Regular cardiac myocyte (primary cell): ENCODE data around the gene ZDHHC12. TPM values are rescaled to one million over a fixed set of nuclear protein-coding genes. Genes with fewer than 3 reads are reported as not detected.

Source experiments
- total RNA-seq: library from RNA; depleted of rRNA; stranded (reverse); fragments of >200 nt; gene quantifications from 2 replicates; pipeline ENCODE4 v1.2.3, GENCODE V29; 2014

The ZDHHC12 gene, protein sequence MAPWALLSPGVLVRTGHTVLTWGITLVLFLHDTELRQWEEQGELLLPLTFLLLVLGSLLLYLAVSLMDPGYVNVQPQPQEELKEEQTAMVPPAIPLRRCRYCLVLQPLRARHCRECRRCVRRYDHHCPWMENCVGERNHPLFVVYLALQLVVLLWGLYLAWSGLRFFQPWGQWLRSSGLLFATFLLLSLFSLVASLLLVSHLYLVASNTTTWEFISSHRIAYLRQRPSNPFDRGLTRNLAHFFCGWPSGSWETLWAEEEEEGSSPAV
- total RNA-seq: 22.6 and 39.9 TPM in 2 replicates

DNA sequence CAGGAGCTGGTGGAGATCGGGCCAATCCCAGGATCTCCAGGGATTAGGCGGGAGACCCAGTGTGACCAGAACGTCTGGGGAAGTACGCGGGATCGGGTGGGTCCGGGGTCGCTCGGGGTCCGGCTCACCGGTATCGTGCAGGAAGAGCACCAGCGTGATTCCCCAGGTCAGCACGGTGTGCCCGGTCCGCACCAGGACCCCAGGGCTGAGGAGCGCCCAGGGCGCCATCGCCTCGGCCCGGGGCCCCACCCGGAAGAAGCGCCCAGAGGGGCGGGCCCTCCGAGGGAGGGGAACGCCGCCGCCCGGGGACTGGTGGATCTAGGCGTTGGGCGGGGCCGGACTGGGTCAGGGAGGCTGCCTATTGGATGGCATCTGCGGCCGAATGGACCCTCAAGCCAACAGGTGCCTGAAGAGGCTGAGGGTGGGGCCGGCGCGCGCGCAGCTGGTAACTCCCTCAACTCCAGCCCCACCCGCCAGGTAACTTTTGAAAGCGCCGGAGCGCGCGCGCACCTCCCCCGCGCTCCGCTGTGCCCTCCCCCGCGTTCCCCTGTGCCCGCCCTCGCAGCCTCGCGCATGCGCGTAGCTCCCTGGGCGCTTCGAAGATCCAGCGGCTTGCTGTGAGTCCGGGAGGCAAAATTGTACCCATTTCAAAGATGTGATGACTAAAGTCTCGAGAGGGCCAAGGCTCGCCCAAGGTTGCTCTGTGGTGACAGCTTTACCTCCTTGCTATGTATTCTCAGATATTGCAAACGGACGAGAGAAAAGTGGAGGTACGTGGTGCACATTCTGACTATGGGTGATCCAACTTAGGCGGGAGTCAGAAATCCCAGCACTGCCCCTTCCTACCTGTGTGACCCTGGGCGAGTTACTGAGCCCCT lies at the start of gene ZDHHC12:
ZDHHC12 (minus strand) TSS at position 262 of the 878 bp plus-strand sequence; CDS start at position 228, 34 bp downstream.

DNA sequence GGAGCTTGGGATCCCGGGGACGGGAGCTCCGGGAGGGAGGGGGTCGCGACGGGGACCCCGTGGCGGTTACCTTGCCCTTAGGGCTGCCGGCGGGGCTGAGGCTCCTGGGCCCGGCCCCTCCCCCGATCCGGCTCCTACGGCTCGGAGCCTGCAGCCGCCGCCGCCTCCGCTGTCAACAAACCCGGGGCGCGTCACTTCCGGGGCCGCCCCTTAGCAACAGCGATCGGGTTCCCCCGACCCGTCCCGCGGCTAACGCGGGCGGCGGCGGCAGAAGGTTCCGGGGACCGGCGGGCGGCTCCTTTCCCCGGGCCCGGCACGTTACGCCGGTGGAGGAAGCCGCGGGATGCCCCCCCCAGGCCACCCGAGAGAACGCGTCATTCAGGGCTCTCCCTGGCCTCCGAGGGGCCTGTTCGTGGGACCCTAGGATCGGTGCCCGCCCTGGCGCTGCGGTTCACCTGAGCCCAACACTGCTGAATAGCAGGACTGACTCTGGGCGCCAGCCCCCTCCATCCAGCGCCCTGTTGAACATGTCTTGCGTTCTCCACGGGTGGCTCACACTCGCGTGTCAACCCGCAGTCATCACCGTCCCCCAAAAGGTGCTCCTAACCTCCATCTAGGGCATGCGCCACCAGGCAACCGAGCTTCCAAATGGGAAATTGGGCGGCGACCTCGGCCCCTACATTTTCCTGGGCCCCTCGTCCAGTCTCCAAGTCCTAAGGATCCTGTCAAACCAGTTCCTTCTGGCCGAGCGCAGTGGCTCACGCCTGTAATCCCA lies 48.0 kb upstream of the ZDHHC12 start, which contains the start of gene ZER1:
ZER1 (minus strand) TSS at position 183 of the 775 bp plus-strand sequence. CDS start 16,362 bp downstream, outside the sequence.

DNA sequence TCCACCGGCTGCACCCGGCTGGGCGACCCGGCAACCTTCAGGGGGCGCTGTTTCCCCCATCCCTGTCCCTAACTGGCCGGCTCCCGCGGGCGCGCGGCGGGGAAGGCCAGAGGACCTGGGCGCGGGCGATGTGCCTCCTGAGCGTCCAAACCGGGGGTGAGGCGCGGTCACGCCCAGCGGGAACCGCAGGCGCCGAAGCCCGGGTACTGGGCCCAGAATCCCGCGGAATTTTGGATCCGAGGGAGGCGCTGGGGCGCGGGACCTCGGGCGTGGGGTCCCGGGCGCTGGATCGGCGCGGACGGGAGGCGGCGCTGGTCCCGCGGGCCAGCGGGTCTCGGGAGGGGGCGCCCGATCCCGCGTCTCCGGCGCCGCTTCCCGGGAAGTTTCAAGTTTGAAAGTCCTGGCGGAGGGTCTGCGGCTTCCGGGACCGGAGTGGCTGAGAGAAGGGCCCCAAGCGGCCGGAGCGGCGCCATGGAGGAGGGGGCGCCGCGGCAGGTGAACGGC lies 21.4 kb downstream of the ZDHHC12 start, which contains the start of gene PKN3:
PKN3 (plus strand) TSS at position 59 of the 504 bp plus-strand sequence; CDS start at position 472, 413 bp downstream.

DNA sequence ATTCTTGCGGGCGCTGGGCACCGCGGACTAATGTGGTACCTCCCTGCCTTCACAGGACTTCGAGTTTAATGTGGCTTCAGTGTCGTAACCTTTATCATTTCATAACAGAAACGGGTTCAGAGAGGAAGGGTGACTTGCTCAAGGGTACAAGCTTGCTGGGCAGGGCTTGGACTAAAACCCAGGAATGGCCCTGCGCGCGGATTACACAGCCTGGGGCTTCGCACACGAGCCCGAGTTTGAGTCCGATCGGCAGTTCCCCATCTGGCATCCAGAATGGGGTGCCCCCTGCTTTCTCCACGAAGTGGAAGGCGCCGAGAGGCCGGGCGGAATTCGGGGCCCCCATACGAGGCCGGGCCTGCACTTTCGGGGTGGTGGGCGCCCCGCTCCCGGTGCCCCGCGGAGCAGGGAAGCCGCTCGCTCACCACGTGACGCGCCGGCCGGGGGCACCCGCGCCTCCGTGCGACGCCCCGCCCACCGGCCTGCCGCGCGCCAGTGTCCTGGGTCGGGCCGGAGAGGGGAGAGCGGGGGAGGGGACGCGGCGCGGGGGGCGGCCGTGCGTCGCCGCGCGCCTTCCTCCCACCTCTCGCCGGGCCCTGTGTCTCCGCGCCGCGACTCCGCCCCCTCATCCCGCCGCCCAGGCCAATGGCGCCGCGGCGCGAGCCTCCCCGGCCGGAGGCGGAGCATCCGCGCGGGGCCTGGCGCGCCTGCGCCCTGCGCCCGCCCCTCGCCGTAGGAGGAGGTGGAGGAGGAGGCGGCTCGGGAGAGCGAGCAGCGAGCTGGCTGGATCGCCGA lies 35.2 kb downstream of the ZDHHC12 start, which contains the start of gene SET:
SET (plus strand) TSS at position 722 of the 792 bp plus-strand sequence. CDS start 361 bp downstream, outside the sequence.

Other genes with a start within 250 kb of the ZDHHC12 start
- gene GLE1, start 219.4 kb downstream of the ZDHHC12 start, total RNA-seq: 22.3 and 44.5 TPM in 2 replicates
- gene SPTAN1, start 171.5 kb downstream of the ZDHHC12 start, total RNA-seq: 225 and 309 TPM in 2 replicates
- gene DYNC2I2, start 67.3 kb downstream of the ZDHHC12 start, total RNA-seq: 27.9 and 81.9 TPM in 2 replicates
- 352 and 608 TPM in 2 replicates for gene SET, start 34.9 kb downstream of the ZDHHC12 start, total RNA-seq
- 0.28 and 1.7 TPM in 2 replicates for gene PKN3, start 21.6 kb downstream of the ZDHHC12 start, total RNA-seq
- gene ZER1, start 47.8 kb upstream of the ZDHHC12 start, total RNA-seq: 14.8 and 21.1 TPM in 2 replicates
- 9.3 and 12.5 TPM in 2 replicates for gene TBC1D13, start 63.1 kb upstream of the ZDHHC12 start, total RNA-seq
- gene ENDOG, start 94.4 kb upstream of the ZDHHC12 start, total RNA-seq: 14.9 and 35.1 TPM in 2 replicates
- gene SPOUT1, start 105.7 kb upstream of the ZDHHC12 start, total RNA-seq: 10.4 and 26.3 TPM in 2 replicates
- 5.4 and 8.4 TPM in 2 replicates for gene KYAT1, start 157.8 kb upstream of the ZDHHC12 start, total RNA-seq
- 30.2 and 63.1 TPM in 2 replicates for gene LRRC8A, start 158.0 kb upstream of the ZDHHC12 start, total RNA-seq
- 5.0 and 5.9 TPM in 2 replicates for gene PHYHD1, start 196.9 kb upstream of the ZDHHC12 start, total RNA-seq
- 24.0 and 35.3 TPM in 2 replicates for gene DOLK, start 223.5 kb upstream of the ZDHHC12 start, total RNA-seq
- gene NUP188, start 223.6 kb upstream of the ZDHHC12 start, total RNA-seq: 24.5 and 46.2 TPM in 2 replicates